WTC11 (cell line): ENCODE results near the gene JADE1. TPM values are rescaled to one million over a fixed set of nuclear protein-coding genes. Genes with fewer than 3 reads are reported as not detected.

Experiments
- CREB1 ChIP-seq: sonication (generic); formaldehyde crosslinking; IDR thresholded peaks from 2 replicates; pipeline ENCODE4 v1.8.0; 2023; ENCODE audit warnings: mild to moderate bottlenecking, missing genetic modification reagents
- FOXJ3 ChIP-seq: sonication (generic); formaldehyde crosslinking; IDR thresholded peaks from 2 replicates; pipeline ENCODE4 v1.9.0; 2021; ENCODE audit warnings: missing genetic modification reagents, mild to moderate bottlenecking, borderline replicate concordance
- FOXK1 ChIP-seq: sonication (generic); formaldehyde crosslinking; IDR thresholded peaks from 2 replicates; pipeline ENCODE4 v1.8.0; 2022; ENCODE audit warnings: mild to moderate bottlenecking, moderate library complexity, missing genetic modification reagents
- FOXP1 ChIP-seq: sonication (generic); formaldehyde crosslinking; IDR thresholded peaks from 2 replicates; pipeline ENCODE4 v1.8.0; 2022; ENCODE audit warnings: missing genetic modification reagents, mild to moderate bottlenecking, moderate library complexity, borderline replicate concordance
- GABPB1 ChIP-seq: sonication (generic); formaldehyde crosslinking; IDR thresholded peaks from 2 replicates; pipeline ENCODE4 v1.8.1; 2023; ENCODE audit warnings: mild to moderate bottlenecking, missing genetic modification reagents
- GTF2I ChIP-seq: fragments of 250-450 bp; sonication (Bioruptor Pico); conservative IDR thresholded peaks from 2 replicates; pipeline ENCODE4 v1.4.0; 2021; ENCODE audit warnings: mild to moderate bottlenecking
- HMGA2 ChIP-seq: fragments of 250-450 bp; sonication (Bioruptor Pico); IDR thresholded peaks from 2 replicates; pipeline ENCODE4 v1.4.0; 2021; ENCODE audit warnings: mild to moderate bottlenecking, moderate library complexity
- HMGXB4 ChIP-seq: sonication (generic); formaldehyde crosslinking; IDR thresholded peaks from 2 replicates; pipeline ENCODE4 v1.8.1; 2023; ENCODE audit warnings: mild to moderate bottlenecking, moderate library complexity, missing genetic modification reagents
- IRF1 ChIP-seq: sonication (generic); formaldehyde crosslinking; IDR thresholded peaks from 2 replicates; pipeline ENCODE4 v1.8.0; 2023; ENCODE audit warnings: missing genetic modification reagents
- IRF2 ChIP-seq: sonication (generic); formaldehyde crosslinking; IDR thresholded peaks from 2 replicates; pipeline ENCODE4 v1.8.0; 2022; ENCODE audit warnings: low read depth, missing genetic modification reagents, borderline replicate concordance
- MYBL2 ChIP-seq: sonication (generic); formaldehyde crosslinking; IDR thresholded peaks from 2 replicates; pipeline ENCODE4 v1.8.1; 2023; ENCODE audit warnings: mild to moderate bottlenecking, moderate library complexity, missing genetic modification reagents
- NFATC4 ChIP-seq: fragments of 250-450 bp; sonication (Bioruptor Pico); IDR thresholded peaks from 2 replicates; pipeline ENCODE4 v1.9.0; 2021; ENCODE audit warnings: mild to moderate bottlenecking
- RORB ChIP-seq: fragments of 250-450 bp; sonication (Bioruptor Pico); IDR thresholded peaks from 2 replicates; pipeline ENCODE4 v1.9.0; 2021; ENCODE audit warnings: mild to moderate bottlenecking
- TEAD1 ChIP-seq: sonication (generic); formaldehyde crosslinking; IDR thresholded peaks from 2 replicates; pipeline ENCODE4 v1.8.0; 2022; ENCODE audit warnings: mild to moderate bottlenecking, missing genetic modification reagents
- TEAD4 ChIP-seq: sonication (generic); formaldehyde crosslinking; IDR thresholded peaks from 2 replicates; pipeline ENCODE4 v1.8.0; 2022; ENCODE audit warnings: mild to moderate bottlenecking, missing genetic modification reagents
- ZBTB43 ChIP-seq: sonication (generic); formaldehyde crosslinking; IDR thresholded peaks from 2 replicates; pipeline ENCODE4 v1.8.1; 2023; ENCODE audit warnings: mild to moderate bottlenecking, missing genetic modification reagents
- ZNF121 ChIP-seq: sonication (generic); formaldehyde crosslinking; IDR thresholded peaks from 2 replicates; pipeline ENCODE4 v1.8.0; 2023; ENCODE audit warnings: missing genetic modification reagents
- ZNF138 ChIP-seq: sonication (generic); formaldehyde crosslinking; conservative IDR thresholded peaks from 2 replicates; pipeline ENCODE4 v1.8.1; 2022; ENCODE audit warnings: mild to moderate bottlenecking, moderate library complexity, missing genetic modification reagents
- ZNF671 ChIP-seq: fragments of 250-450 bp; sonication (Bioruptor Pico); IDR thresholded peaks from 2 replicates; pipeline ENCODE4 v1.8.0; 2021; ENCODE audit warnings: mild to moderate bottlenecking
- total RNA-seq: library from RNA; stranded (reverse); gene quantifications from 3 replicates; pipeline ENCODE4 v1.2.3, GENCODE V29; 2021
- TF ChIP-seq, protein P1 (sequence below): sonication (generic); formaldehyde crosslinking; IDR thresholded peaks from 2 replicates; pipeline ENCODE4 v1.8.0; 2022; ENCODE audit warnings: mild to moderate bottlenecking, missing genetic modification reagents
- TF ChIP-seq, protein P2 (sequence below): sonication (generic); formaldehyde crosslinking; conservative IDR thresholded peaks from 2 replicates; pipeline ENCODE4 v1.8.1; 2022; ENCODE audit warnings: mild to moderate bottlenecking, missing genetic modification reagents
- TF ChIP-seq, protein P3 (sequence below): fragments of 250-450 bp; sonication (Bioruptor Pico); IDR thresholded peaks from 2 replicates; pipeline ENCODE4 v1.9.0; 2021; ENCODE audit warnings: mild to moderate bottlenecking
- TF ChIP-seq, protein P4 (sequence below): sonication (generic); formaldehyde crosslinking; IDR thresholded peaks from 2 replicates; pipeline ENCODE4 v1.8.1; 2022; ENCODE audit warnings: missing genetic modification reagents, borderline replicate concordance
- TF ChIP-seq, protein P5 (sequence below): sonication (generic); formaldehyde crosslinking; IDR thresholded peaks from 2 replicates; pipeline ENCODE4 v1.8.1; 2023; ENCODE audit warnings: mild to moderate bottlenecking, missing genetic modification reagents, borderline replicate concordance

Gene JADE1
- total RNA-seq, 1 experiment from 2014 or later = 132 TPM

GRCh38 chr4:128802680-128803628, 6.5 kb upstream of the JADE1 start (continued):
- TF ChIP-seq ZNF121 (CRISPR knock-in tag) (no peak), MYBL2 (no peak), CREB1 (no peak), ZNF138 (CRISPR knock-in tag) (no peak; the same call in 1 of the 2 replicates), FOXK1 (no peak), IRF1 (CRISPR knock-in tag) (no peak), IRF2 (CRISPR knock-in tag) (no peak), ZNF671 (CRISPR knock-in tag) (no peak), TEAD1 (CRISPR knock-in tag) (0 out of 2 replicates have a peak, but pooled peaks have one; percentile 47), ZBTB43 (CRISPR knock-in tag) (no peak), HMGXB4 (no peak), TEAD4 (CRISPR knock-in tag) (no peak), FOXJ3 (CRISPR knock-in tag) (no peak), GABPB1 (no peak), RORB (CRISPR knock-in tag) (no peak), GTF2I (CRISPR knock-in tag) (no peak), FOXP1 (CRISPR knock-in tag) (no peak), HMGA2 (CRISPR knock-in tag) (no peak), NFATC4 (CRISPR knock-in tag) (no peak)
- TF ChIP-seq, protein P1, sequence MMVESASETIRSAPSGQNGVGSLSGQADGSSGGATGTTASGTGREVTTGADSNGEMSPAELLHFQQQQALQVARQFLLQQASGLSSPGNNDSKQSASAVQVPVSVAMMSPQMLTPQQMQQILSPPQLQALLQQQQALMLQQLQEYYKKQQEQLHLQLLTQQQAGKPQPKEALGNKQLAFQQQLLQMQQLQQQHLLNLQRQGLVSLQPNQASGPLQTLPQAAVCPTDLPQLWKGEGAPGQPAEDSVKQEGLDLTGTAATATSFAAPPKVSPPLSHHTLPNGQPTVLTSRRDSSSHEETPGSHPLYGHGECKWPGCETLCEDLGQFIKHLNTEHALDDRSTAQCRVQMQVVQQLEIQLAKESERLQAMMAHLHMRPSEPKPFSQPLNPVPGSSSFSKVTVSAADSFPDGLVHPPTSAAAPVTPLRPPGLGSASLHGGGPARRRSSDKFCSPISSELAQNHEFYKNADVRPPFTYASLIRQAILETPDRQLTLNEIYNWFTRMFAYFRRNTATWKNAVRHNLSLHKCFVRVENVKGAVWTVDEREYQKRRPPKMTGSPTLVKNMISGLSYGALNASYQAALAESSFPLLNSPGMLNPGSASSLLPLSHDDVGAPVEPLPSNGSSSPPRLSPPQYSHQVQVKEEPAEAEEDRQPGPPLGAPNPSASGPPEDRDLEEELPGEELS (CRISPR knock-in tag) = 0 out of 2 replicates have a peak, but pooled peaks have one; percentile 12
- TF ChIP-seq, protein P2, sequence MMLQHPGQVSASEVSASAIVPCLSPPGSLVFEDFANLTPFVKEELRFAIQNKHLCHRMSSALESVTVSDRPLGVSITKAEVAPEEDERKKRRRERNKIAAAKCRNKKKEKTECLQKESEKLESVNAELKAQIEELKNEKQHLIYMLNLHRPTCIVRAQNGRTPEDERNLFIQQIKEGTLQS = no peak
- TF ChIP-seq, protein P3, sequence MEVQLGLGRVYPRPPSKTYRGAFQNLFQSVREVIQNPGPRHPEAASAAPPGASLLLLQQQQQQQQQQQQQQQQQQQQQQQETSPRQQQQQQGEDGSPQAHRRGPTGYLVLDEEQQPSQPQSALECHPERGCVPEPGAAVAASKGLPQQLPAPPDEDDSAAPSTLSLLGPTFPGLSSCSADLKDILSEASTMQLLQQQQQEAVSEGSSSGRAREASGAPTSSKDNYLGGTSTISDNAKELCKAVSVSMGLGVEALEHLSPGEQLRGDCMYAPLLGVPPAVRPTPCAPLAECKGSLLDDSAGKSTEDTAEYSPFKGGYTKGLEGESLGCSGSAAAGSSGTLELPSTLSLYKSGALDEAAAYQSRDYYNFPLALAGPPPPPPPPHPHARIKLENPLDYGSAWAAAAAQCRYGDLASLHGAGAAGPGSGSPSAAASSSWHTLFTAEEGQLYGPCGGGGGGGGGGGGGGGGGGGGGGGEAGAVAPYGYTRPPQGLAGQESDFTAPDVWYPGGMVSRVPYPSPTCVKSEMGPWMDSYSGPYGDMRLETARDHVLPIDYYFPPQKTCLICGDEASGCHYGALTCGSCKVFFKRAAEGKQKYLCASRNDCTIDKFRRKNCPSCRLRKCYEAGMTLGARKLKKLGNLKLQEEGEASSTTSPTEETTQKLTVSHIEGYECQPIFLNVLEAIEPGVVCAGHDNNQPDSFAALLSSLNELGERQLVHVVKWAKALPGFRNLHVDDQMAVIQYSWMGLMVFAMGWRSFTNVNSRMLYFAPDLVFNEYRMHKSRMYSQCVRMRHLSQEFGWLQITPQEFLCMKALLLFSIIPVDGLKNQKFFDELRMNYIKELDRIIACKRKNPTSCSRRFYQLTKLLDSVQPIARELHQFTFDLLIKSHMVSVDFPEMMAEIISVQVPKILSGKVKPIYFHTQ (CRISPR knock-in tag) = no peak
- TF ChIP-seq, protein P4, sequence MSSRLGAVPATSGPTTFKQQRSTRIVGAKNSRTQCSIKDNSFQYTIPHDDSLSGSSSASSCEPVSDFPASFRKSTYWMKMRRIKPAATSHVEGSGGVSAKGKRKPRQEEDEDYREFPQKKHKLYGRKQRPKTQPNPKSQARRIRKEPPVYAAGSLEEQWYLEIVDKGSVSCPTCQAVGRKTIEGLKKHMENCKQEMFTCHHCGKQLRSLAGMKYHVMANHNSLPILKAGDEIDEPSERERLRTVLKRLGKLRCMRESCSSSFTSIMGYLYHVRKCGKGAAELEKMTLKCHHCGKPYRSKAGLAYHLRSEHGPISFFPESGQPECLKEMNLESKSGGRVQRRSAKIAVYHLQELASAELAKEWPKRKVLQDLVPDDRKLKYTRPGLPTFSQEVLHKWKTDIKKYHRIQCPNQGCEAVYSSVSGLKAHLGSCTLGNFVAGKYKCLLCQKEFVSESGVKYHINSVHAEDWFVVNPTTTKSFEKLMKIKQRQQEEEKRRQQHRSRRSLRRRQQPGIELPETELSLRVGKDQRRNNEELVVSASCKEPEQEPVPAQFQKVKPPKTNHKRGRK (CRISPR knock-in tag) = no peak
- TF ChIP-seq, protein P5, sequence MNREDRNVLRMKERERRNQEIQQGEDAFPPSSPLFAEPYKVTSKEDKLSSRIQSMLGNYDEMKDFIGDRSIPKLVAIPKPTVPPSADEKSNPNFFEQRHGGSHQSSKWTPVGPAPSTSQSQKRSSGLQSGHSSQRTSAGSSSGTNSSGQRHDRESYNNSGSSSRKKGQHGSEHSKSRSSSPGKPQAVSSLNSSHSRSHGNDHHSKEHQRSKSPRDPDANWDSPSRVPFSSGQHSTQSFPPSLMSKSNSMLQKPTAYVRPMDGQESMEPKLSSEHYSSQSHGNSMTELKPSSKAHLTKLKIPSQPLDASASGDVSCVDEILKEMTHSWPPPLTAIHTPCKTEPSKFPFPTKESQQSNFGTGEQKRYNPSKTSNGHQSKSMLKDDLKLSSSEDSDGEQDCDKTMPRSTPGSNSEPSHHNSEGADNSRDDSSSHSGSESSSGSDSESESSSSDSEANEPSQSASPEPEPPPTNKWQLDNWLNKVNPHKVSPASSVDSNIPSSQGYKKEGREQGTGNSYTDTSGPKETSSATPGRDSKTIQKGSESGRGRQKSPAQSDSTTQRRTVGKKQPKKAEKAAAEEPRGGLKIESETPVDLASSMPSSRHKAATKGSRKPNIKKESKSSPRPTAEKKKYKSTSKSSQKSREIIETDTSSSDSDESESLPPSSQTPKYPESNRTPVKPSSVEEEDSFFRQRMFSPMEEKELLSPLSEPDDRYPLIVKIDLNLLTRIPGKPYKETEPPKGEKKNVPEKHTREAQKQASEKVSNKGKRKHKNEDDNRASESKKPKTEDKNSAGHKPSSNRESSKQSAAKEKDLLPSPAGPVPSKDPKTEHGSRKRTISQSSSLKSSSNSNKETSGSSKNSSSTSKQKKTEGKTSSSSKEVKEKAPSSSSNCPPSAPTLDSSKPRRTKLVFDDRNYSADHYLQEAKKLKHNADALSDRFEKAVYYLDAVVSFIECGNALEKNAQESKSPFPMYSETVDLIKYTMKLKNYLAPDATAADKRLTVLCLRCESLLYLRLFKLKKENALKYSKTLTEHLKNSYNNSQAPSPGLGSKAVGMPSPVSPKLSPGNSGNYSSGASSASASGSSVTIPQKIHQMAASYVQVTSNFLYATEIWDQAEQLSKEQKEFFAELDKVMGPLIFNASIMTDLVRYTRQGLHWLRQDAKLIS = peak; percentile 44; the same call in 1 of the 2 replicates
